HepG2 (cell line): ENCODE measurements around the gene PIP5KL1. TPM values are rescaled to one million over a fixed set of nuclear protein-coding genes. Genes with fewer than 3 reads are reported as not detected.

Experiments used
- BCL6 ChIP-seq: IDR thresholded peaks from 2 replicates; pipeline ENCODE4 v1.6.1; 2016; ENCODE audit warnings: missing genetic modification reagents, missing compliant biosample characterization
- FOXO1 ChIP-seq: sonication (generic); formaldehyde crosslinking; IDR thresholded peaks from 2 replicates; pipeline ENCODE4 v1.4.0; 2020; ENCODE audit warnings: missing genetic modification reagents
- IRF2 ChIP-seq: IDR thresholded peaks from 2 replicates; pipeline ENCODE4 v1.6.1; 2018; ENCODE audit warnings: missing genetic modification reagents, missing compliant biosample characterization
- KDM6A ChIP-seq: IDR thresholded peaks from 2 replicates; pipeline ENCODE4 v1.6.1; 2016; ENCODE audit warnings: low read depth
- NCOA2 ChIP-seq: sonication (generic); formaldehyde crosslinking; IDR thresholded peaks from 2 replicates; pipeline ENCODE4 v1.8.0; 2022; ENCODE audit warnings: inconsistent platforms
- PHF20 ChIP-seq: sonication (generic); formaldehyde crosslinking; IDR thresholded peaks from 2 replicates; pipeline ENCODE4 v1.5.0; 2020; ENCODE audit warnings: mild to moderate bottlenecking, missing genetic modification reagents
- RXRB ChIP-seq: IDR thresholded peaks from 2 replicates; pipeline ENCODE4 v1.6.1; 2016; ENCODE audit warnings: borderline replicate concordance, missing genetic modification reagents, missing compliant biosample characterization
- SOX13 ChIP-seq, 3 experiments: fragments of 450-650 bp in 1 of 3; sonication (generic) in 1 of 3; formaldehyde crosslinking in 1 of 3; IDR thresholded peaks in 2 of 3; conservative IDR thresholded peaks in 1 of 3; 2 replicates each; pipeline versions ENCODE4 v1.5.0 to v1.6.1; 2016 to 2020; ENCODE audit warnings: antibody characterized with exemption in 1 of 3, mild to moderate bottlenecking in 1 of 3, missing compliant biosample characterization in 1 of 3, missing genetic modification reagents in 1 of 3, moderate library complexity in 1 of 3
- SP4 ChIP-seq: sonication (generic); formaldehyde crosslinking; IDR thresholded peaks from 2 replicates; pipeline ENCODE4 v1.8.1; 2023; ENCODE audit warnings: mild to moderate bottlenecking, missing genetic modification reagents
- YEATS4 ChIP-seq: sonication (generic); formaldehyde crosslinking; IDR thresholded peaks from 2 replicates; pipeline ENCODE4 v1.4.0; 2020; ENCODE audit warnings: missing genetic modification reagents, borderline replicate concordance
- ZEB1 ChIP-seq: IDR thresholded peaks from 2 replicates; pipeline ENCODE4 v1.6.1; 2012; ENCODE audit warnings: mild to moderate bottlenecking, low read depth, inconsistent platforms; ENCODE audit not compliant: insufficient replicate concordance
- ZNF12 ChIP-seq: sonication (generic); formaldehyde crosslinking; IDR thresholded peaks from 2 replicates; pipeline ENCODE4 v1.5.0; 2020; ENCODE audit warnings: missing genetic modification reagents
- ZNF484 ChIP-seq: sonication (generic); formaldehyde crosslinking; IDR thresholded peaks from 2 replicates; pipeline ENCODE4 v1.5.1; 2020; ENCODE audit warnings: mild to moderate bottlenecking, low read depth, missing genetic modification reagents, borderline replicate concordance
- ZNF501 ChIP-seq: sonication (generic); formaldehyde crosslinking; IDR thresholded peaks from 2 replicates; pipeline ENCODE4 v1.5.1; 2020; ENCODE audit warnings: mild to moderate bottlenecking, moderate library complexity, missing genetic modification reagents
- polyA plus RNA-seq, 8 experiments: library from polyadenylated mRNA; depleted of rRNA in 3 of 8; stranded (reverse) in 7 of 8; unstranded in 1 of 8; fragments of >200 nt; fragmentation: Illumina TruSeq in 4 of 8; extraction: Trizol in 4 of 8; gene quantifications; 2 replicates each; pipeline versions ENCODE4 v1.2.1 to v1.2.3, GENCODE V29; 2011 to 2016; ENCODE audit warnings: low read depth in 4 of 8, missing spikeins in 1 of 8, mixed read lengths in 1 of 8; ENCODE audit not compliant: insufficient read depth in 1 of 8
- total RNA-seq, 5 experiments: library from RNA; depleted of rRNA; stranded (reverse); fragments of >200 nt; fragmentation: Illumina TruSeq; extraction: Trizol; gene quantifications; 2 replicates each; pipeline ENCODE4 v1.2.3, GENCODE V29; 2016; ENCODE audit warnings: low read depth in 1 of 5
- TF ChIP-seq, protein P1 (sequence below): sonication (generic); formaldehyde crosslinking; IDR thresholded peaks from 2 replicates; pipeline ENCODE4 v1.4.0; 2020; ENCODE audit warnings: mild to moderate bottlenecking, missing genetic modification reagents
- TF ChIP-seq, protein P2 (sequence below): sonication (generic); formaldehyde crosslinking; IDR thresholded peaks from 2 replicates; pipeline ENCODE4 v1.4.0; 2020; ENCODE audit warnings: missing genetic modification reagents
- TF ChIP-seq, protein P3 (sequence below): IDR thresholded peaks from 2 replicates; pipeline ENCODE4 v1.4.0; 2020; ENCODE audit warnings: mild to moderate bottlenecking, missing genetic modification reagents
- TF ChIP-seq, protein P4 (sequence below): sonication (generic); formaldehyde crosslinking; IDR thresholded peaks from 2 replicates; pipeline ENCODE4 v1.8.1; 2023; ENCODE audit warnings: mild to moderate bottlenecking, missing genetic modification reagents, borderline replicate concordance
- TF ChIP-seq, protein P5 (sequence below): IDR thresholded peaks from 2 replicates; pipeline ENCODE4 v1.6.1; 2016; ENCODE audit warnings: missing compliant biosample characterization, missing genetic modification reagents, borderline replicate concordance
- TF ChIP-seq, protein P6 (sequence below): IDR thresholded peaks from 2 replicates; pipeline ENCODE4 v1.6.1; 2012; ENCODE audit warnings: inconsistent platforms

PIP5KL1 gene
- total and polyA plus RNA-seq, 2 of the 13 experiments (the other 11 are each of a cell fraction or from before 2014, with no cell fraction given): 0.20 to 0.49 TPM

DNA sequence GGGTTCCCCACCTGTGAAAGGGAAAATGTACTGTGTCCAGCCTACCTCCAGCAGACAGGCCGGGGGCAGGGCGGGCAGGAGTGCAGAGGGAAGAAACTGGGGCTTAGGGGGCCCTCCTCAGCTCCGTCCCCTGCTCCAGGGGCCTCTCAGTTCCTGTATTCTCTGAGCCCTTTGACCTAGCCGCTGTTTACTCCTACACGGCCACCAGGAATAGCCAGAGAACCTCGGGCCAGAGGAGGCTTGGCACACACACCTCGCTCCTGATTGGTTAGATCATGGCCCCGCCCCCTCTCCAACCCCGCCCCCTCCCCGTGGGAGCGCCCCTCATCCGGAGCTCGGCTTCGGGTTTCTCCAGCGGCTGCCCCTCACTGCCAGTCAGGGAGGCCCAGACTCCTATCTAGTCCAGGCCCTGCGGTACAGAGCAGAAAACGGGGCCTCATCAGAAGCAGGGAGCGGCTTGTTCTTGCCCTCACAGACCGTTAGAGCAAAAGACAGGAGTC lies 33.3 kb downstream of the PIP5KL1 start (continued):
- TF ChIP-seq SOX13 (IDR thresholded peaks at IDR 0.05) (peak; percentile 32; the same call in 1 of the 2 replicates), SOX13 (CRISPR knock-in tag; conservative IDR thresholded peaks at IDR 0.05 in 1 of 2, IDR thresholded peaks at IDR 0.05 in 1 of 2) (peak in 1 of 2 experiments; percentile 42; a peak in 1 of 4 replicates), RXRB (peak; percentile 82; the same call in 1 of the 2 replicates), PHF20 (CRISPR knock-in tag) (no peak), IRF2 (CRISPR knock-in tag) (peak; percentile 54; the same call in 1 of the 2 replicates), ZNF501 (CRISPR knock-in tag) (peak; percentile 13; the same call in 1 of the 2 replicates), SP4 (CRISPR knock-in tag) (peak; percentile 59; the same call in 1 of the 2 replicates), NCOA2 (peak; percentile 52; the same call in 1 of the 2 replicates), ZEB1 (peak; percentile 10), YEATS4 (CRISPR knock-in tag) (0 out of 2 replicates have a peak, but pooled peaks have one; percentile 23), ZNF12 (CRISPR knock-in tag) (peak; percentile 50; the same call in 1 of the 2 replicates), KDM6A (CRISPR knock-in tag) (peak; percentile 93), FOXO1 (CRISPR knock-in tag) (peak; percentile 91), ZNF484 (CRISPR knock-in tag) (no peak), BCL6 (CRISPR knock-in tag) (peak; percentile 83)
- TF ChIP-seq, protein P1, sequence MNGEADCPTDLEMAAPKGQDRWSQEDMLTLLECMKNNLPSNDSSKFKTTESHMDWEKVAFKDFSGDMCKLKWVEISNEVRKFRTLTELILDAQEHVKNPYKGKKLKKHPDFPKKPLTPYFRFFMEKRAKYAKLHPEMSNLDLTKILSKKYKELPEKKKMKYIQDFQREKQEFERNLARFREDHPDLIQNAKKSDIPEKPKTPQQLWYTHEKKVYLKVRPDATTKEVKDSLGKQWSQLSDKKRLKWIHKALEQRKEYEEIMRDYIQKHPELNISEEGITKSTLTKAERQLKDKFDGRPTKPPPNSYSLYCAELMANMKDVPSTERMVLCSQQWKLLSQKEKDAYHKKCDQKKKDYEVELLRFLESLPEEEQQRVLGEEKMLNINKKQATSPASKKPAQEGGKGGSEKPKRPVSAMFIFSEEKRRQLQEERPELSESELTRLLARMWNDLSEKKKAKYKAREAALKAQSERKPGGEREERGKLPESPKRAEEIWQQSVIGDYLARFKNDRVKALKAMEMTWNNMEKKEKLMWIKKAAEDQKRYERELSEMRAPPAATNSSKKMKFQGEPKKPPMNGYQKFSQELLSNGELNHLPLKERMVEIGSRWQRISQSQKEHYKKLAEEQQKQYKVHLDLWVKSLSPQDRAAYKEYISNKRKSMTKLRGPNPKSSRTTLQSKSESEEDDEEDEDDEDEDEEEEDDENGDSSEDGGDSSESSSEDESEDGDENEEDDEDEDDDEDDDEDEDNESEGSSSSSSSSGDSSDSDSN (CRISPR knock-in tag): peak; percentile 70
- TF ChIP-seq, protein P2, sequence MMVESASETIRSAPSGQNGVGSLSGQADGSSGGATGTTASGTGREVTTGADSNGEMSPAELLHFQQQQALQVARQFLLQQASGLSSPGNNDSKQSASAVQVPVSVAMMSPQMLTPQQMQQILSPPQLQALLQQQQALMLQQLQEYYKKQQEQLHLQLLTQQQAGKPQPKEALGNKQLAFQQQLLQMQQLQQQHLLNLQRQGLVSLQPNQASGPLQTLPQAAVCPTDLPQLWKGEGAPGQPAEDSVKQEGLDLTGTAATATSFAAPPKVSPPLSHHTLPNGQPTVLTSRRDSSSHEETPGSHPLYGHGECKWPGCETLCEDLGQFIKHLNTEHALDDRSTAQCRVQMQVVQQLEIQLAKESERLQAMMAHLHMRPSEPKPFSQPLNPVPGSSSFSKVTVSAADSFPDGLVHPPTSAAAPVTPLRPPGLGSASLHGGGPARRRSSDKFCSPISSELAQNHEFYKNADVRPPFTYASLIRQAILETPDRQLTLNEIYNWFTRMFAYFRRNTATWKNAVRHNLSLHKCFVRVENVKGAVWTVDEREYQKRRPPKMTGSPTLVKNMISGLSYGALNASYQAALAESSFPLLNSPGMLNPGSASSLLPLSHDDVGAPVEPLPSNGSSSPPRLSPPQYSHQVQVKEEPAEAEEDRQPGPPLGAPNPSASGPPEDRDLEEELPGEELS (CRISPR knock-in tag): peak; percentile 80
- TF ChIP-seq, protein P3, sequence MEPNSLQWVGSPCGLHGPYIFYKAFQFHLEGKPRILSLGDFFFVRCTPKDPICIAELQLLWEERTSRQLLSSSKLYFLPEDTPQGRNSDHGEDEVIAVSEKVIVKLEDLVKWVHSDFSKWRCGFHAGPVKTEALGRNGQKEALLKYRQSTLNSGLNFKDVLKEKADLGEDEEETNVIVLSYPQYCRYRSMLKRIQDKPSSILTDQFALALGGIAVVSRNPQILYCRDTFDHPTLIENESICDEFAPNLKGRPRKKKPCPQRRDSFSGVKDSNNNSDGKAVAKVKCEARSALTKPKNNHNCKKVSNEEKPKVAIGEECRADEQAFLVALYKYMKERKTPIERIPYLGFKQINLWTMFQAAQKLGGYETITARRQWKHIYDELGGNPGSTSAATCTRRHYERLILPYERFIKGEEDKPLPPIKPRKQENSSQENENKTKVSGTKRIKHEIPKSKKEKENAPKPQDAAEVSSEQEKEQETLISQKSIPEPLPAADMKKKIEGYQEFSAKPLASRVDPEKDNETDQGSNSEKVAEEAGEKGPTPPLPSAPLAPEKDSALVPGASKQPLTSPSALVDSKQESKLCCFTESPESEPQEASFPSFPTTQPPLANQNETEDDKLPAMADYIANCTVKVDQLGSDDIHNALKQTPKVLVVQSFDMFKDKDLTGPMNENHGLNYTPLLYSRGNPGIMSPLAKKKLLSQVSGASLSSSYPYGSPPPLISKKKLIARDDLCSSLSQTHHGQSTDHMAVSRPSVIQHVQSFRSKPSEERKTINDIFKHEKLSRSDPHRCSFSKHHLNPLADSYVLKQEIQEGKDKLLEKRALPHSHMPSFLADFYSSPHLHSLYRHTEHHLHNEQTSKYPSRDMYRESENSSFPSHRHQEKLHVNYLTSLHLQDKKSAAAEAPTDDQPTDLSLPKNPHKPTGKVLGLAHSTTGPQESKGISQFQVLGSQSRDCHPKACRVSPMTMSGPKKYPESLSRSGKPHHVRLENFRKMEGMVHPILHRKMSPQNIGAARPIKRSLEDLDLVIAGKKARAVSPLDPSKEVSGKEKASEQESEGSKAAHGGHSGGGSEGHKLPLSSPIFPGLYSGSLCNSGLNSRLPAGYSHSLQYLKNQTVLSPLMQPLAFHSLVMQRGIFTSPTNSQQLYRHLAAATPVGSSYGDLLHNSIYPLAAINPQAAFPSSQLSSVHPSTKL: peak; percentile 71
- TF ChIP-seq, protein P4, sequence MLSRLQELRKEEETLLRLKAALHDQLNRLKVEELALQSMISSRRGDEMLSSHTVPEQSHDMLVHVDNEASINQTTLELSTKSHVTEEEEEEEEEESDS: no peak
- TF ChIP-seq, protein P5, sequence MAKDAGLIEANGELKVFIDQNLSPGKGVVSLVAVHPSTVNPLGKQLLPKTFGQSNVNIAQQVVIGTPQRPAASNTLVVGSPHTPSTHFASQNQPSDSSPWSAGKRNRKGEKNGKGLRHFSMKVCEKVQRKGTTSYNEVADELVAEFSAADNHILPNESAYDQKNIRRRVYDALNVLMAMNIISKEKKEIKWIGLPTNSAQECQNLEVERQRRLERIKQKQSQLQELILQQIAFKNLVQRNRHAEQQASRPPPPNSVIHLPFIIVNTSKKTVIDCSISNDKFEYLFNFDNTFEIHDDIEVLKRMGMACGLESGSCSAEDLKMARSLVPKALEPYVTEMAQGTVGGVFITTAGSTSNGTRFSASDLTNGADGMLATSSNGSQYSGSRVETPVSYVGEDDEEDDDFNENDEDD (CRISPR knock-in tag): peak; percentile 25; the same call in 1 of the 2 replicates
- TF ChIP-seq, protein P6, sequence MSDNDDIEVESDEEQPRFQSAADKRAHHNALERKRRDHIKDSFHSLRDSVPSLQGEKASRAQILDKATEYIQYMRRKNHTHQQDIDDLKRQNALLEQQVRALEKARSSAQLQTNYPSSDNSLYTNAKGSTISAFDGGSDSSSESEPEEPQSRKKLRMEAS: peak; percentile 30; the same call in 1 of the 2 replicates
